Daoy (cell line): ENCODE data around the gene ADCY5. TPM values are rescaled to one million over a fixed set of nuclear protein-coding genes. Genes with fewer than 3 reads are reported as not detected.

Experiments used
- DNase-seq: peaks from one replicate; pipeline ENCODE4 v3.0.0-alpha.2; 2015; ENCODE audit warnings: low read depth
- total RNA-seq: library from RNA; depleted of rRNA; stranded (reverse); fragments of >200 nt; shearing (Covaris generic); gene quantifications from 2 replicates; pipeline ENCODE4 v1.2.3, GENCODE V29; 2014

Gene ADCY5
- total RNA-seq, 1 experiment from 2014 or later = 0.06 TPM

DNA sequence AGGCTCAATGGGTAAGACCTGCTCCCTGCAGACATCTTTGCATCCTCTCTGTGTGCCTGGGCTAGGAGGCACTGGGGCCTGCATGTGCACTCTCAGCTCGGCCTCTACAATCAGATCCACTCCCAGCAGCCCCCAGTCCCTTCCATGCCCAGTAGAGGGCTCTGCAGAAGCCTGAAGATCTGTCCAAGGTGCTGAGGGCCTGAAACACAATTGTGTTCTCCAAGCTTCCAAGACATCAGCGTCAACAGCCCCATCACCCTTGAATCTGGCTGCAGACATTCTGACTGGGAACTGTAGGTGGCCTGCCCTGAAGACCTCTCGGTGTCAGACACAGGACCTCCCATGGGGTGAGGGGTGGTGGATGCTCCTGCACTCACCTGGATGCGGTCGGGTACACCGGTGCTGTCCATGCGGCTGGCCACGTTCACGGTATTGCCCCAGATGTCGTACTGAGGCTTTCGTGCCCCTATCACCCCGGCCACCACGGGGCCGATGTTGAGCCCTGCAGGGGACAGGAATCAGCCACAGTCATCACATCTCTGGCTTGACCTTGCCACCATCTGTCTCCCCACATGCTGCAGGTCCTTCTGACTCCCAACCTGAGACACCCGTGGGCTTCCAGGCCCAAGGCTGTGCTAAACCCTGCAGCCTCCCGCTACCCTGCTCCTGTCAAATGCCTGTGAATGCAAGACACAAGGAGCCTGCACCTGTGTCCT lies 162.4 kb downstream of the ADCY5 start:
- DNase-seq = peak; percentile 71

DNA sequence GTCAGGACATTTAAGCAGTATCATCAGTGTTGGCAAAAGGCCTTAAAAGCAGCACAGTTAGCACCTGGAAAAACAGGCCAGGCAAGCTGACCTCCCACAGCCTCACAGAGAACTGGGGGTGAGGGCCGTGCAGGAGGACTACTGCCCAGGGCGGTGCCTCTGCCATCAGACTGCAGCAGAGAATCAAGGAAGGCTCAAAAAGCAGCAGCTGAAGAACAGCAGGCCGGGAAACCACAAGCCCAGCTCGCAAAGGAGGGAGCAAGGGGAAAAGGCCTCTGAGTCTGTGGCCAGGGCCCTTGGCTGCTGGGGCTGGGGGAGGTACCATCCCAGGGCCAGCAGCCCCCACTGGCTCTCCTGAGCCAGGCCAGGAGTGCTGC lies 163.0 kb downstream of the ADCY5 start:
- DNase-seq = no peak

DNA sequence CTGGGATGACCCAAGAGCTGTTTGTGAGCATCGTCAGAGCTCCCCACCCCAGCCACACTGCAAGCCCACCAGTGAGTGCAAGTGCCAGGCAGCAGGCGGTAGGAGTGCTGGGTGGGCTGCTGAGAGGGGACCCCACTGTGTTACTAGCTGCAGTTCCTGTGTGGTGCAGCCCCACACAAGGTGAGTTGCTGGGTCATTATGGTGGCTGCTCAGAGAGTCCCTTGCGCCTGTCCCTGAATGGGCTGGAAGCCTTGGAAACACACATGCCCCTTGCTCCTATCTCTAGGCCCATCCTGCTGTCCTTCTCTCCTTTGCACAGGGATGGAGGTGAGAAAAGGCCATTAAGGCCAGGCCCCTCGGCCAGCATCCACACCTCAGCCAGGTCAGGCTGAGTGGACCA lies 163.4 kb downstream of the ADCY5 start:
- no peak for DNase-seq

DNA sequence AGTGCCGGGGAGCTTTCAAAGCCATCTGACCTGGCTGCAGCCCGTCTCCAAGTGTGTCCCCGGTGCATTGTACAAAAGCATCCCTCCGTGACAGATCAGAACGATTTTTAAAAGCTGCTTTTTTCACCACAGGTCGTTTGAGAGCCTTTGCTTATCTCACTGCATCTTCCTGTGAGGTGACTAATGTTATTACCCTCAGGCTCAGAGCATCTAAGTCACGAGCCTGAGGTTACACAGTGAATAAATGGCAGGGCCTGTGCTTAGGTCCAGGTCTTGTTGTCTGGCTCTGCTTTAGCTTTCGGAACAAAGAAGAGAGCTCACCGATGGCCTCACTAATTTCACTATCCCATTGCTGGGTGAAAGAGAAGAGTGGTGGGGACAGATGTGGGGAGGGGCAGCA lies 163.8 kb downstream of the ADCY5 start:
- peak; percentile 35 for DNase-seq

DNA sequence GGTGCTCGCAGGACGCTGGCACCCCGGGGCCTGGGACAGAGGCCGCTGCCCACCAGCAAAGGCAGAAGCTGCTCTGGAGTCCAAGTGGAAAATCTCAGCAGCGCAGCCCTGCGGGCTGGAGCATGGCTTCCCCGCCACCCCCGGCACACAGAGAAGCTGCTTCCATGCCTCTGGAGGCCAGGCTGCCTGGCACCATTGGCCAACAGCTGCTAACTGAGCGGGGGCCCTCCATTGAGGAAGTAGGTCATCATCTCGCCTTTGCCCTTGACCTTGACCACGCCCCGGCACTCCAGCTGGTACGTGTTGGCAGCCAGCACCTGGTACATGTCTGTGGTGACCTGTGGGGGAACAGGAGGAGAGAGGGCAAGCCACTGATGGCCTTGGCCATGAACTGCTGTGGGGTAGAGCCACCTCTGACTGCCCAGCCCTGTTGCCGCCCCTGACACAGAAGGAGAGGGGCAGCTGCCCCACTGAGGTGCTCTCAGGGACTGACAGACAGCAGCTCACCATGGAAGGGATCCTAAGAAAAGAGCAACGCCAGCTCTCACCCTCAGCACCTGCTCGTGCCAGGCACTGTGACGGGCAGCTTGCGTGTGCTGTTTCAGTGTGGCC lies 164.4 kb downstream of the ADCY5 start:
- DNase-seq = no peak

DNA sequence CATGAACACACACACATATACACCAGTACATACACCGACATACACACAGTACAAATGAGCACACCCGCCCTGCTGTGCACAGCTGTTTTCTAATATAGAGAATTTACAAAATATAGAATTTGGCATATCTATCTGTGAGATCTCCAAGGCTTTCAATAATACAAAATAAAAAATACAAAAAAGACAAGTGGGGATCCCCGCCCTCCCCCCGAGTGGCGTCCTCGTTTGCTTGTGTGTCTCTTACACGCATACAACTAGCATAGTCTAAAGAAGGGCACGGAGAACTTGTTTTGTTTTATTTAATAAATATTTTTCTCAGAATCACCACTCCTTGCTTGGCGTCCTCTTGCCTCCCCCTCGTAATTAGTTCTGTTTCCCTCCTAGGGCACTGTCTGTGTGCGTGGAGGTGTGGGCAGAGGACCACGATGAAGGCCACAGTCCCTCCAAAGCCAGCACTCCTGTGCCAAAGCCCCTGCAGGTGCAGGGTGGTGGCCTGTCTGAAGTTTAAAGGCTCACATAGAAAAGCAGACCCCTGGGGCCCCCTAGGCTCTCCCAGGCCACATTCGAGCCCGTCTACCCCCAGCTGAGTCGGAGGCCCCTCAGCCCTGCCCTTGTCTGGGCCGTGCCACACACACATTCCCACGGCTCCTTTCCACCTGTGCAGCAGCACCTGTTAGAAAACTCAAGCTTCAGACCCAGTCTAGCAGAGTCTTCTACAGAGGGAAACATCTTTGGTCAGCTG lies 165.1 kb downstream of the ADCY5 start:
- DNase-seq = no peak

DNA sequence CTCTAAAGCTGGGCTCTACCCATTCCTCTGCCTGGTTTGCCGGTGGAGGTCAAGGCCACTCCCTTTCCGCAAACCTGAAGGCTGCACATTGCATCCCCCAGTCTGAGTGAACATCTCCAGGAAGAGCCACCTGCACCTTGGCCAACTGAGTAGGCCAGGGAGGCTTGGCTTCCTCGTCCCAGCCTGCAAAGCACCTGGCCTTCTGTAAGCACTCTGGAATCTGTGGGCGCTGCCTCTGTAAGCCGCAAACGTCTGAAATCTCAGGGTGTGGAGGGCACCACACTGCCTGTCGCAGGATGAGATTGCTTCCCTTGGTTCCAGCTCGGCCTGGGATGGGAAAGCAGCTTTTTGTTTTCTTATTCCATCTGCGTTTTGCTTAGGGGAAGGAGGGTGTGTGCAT lies 165.8 kb downstream of the ADCY5 start:
- DNase-seq = no peak

DNA sequence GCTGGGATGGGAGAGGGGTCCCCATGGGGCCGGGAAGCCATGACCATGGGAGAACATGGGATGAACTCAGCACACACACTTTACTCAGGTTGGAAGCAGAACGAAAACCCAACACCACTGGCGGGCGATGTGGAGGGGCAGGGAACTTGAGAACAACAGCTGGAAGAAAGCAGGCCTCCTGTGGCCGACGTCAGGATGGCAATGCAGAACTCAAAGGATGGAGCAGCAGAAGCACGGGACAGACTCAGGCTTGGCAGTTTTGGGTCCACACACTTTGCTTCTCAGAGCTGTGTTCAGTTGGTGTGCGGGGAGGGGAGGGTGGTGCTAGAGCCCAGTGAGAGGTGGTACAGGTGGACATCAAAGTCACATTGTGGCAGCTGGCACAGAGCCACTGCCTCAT lies 166.4 kb downstream of the ADCY5 start:
- DNase-seq = no peak

DNA sequence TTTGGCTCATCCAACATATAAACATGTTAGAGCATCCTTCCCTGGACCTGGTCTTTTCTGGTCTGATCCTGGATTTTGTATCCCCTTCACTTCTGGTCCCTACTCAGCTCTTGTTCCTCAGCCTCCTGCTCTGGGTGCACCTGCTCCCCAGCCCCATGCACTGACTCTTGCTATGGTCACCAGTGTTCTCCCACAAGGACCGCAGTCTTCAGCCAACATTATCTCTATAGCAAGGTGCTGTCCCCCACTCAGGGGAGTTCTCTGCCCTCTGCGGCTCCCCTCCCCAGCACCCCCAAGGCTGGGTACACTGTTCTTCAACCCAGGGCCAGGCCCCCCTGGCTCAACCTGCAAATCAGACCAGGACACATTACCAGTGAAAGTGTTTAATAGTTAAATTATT lies 167.0 kb downstream of the ADCY5 start:
- DNase-seq = no peak

DNA sequence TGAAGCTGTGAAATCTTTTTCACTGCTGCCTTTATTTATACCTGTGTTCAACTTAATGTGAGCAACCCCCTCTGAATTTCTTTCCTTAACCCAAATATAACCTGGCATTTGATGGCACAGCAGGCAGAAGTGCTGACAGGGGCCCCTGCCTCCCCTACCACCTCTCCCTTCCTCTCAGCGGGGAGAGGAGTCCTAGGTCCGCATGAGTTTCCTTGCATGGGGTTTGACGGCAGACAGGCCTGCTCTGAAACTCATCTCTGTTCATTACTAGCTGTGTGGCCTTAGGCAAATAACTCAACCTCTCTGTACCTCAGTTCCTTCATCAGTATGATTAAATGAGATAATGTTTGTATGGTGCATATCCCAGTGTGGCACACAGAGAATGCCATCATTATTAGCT lies 167.5 kb downstream of the ADCY5 start:
- no peak for DNase-seq

DNA sequence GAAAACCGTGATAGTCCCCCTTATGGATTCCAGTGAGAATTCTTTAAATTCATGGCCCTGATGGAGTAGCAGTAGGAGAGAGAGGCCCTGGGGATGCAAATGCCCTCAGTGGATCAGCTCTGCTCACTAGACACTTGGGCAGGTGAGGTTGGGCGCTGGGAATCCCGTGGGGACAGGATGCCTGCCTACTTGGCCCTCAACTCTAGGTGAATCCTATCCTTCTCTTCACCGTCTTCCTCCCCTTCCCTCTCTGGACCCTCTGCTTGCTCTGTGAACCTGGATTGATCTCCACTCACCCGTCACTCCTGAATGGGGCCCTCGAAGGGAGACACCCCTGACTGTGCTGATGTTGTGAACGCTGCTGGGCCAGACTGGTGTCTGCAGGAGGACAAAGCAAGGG lies 169.8 kb downstream of the ADCY5 start:
- DNase-seq = no peak

DNA sequence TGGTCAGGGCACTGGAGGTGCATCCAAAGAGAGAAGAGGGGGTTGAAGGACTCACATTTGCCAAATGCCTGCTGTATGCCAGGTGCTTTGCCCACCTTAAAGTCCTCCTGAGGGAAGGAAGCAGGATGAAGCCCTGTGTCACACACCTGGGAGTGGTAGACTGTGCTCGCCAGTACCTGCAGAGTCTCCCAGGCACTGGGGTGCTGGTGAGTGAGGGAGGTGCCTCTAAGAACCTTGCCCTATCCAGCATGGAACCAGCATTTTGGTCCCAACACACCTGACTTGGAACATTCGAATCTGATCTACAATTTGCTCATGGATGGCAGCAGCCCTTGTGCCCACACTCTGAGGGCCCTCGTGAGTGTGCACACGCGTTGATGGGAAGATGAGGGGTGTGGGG lies 170.4 kb downstream of the ADCY5 start:
- no peak for DNase-seq

DNA sequence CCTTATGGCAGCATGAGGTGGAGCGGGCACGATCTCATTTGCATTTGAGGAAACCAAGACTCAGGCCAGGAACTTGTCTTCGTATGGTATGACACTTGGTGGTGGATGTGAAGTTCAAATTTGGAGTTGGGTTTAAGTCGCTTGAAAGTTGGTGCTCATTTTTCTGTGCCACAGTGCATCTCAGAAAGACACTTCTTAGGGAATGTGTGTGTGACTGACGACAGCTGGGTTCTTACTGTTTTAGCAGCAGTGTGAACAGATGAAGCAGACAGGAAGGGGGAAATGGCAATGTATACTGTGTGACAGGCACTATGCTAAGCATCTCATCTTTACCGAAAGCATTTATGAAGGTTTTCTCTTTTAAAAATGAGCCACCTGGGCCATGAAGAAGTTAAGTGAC lies 171.8 kb downstream of the ADCY5 start:
- DNase-seq = no peak

DNA sequence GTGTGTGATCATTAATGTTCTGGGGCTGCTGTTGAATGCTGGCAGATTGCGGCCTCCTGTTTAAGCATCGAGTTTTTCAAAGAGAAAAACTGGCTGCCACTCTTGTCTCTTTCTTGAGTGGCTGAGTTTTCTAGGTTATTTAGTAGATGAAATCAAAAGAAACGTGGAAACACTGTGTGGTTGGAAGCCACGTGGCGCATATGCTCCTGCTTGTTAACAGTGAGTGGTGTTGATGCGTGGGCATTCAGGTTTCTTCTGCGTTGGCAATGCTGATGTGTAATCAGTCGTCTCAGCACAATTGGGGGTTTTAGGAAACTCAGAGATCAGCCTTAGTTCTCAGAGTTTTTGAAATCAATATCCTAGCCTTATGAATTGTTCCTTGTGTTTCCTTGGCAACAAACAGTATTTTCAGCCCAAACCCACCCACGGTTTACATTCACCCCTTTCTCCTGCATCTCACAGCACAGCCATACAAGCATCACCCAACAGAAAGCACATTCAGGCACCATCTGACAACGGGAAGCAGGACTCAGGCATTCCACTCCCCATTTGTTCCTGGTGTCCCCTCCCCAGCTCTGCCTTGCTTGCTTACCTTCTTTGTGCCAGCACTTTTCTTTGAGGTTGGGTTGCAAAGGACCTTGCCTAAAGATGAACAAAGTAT lies 172.4 kb downstream of the ADCY5 start:
- DNase-seq = no peak

DNA sequence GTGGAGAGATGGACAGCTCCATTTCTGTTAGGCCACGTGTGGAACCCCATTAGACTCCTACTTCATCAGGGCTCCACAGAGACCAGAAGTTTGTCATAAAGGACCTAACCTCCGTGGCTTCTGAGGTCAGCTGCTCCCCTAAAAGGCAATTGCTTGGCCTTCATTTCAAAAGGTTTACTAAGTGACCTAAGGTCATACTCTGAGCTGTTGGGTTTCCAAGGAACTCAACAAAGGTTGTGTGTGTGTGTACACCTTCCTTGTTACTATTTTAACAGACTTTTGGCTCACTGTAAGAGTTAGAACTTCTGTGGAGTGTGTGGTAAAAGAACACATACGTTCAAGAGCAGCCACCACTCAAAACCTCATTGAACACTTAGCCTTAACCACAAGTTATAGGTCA lies 173.2 kb downstream of the ADCY5 start:
- DNase-seq = no peak

DNA sequence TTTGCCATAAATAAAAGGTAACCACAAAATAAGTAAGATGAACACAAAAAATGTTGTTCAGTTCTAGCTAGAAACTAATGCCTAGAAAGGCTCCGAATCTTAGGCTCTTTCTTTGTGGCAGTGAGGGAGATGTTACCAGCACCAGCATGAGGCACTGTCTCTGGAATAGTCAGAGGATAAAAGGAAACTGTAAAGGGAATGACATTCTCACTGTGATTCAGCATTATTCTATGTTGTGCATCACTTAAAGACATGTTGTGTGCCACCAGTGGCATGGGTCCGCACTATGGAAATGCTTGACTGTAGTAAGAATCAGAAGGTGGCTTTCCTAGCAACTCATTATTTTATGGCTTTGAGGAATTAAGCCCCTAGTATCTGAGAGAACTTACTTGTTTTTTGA lies 176.3 kb downstream of the ADCY5 start:
- peak; percentile 26 for DNase-seq

DNA sequence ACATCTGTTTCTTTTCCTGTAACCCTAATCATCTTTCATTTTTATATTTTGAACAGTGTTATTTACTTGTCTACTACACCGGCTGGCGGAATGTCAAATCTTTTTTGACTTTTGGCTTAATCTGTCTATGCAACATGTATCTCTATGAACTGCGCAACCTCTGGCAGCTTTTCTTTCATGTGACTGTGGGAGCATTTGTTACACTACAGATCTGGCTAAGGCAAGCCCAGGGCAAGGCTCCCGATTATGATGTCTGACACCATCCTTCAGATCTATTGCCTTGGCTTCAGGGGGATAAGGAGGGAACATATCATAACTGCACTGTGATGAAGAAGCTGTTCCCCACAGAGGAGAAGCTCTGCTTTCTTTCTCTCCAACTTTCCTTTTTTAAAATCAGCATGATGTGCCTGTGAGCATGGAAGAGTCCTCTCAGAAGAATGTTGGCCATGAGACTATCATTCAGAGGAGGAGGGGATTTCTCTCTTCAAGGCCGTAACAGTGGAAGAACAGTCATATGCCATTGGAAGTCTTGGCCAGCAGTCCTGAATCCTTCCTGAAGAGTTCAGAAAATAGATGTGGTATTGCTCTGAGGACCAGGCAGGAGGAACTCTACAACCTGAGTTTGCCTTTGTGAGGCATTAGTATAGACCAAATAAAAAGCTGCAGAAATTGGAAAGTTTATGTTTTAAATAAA lies 177.3 kb downstream of the ADCY5 start:
- DNase-seq = no peak

DNA sequence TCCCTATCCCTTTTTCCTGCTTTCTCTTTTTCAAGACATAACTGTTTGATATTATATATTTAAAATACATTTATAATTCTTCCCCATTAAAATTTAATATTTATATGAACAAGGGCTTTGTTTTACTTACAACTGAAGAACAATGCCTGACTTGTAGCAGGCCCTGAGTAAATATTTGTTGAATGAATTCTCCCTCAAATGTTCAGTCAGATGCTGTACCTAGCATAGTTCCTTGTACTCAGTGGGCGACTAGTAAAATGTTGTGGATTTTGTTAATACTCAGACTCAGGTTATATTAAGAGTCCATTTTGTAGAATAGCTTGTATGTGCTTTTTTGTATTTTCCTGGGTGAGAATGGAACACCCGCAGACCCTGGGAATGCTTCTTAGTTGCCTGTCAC lies 178.1 kb downstream of the ADCY5 start:
- DNase-seq = no peak

DNA sequence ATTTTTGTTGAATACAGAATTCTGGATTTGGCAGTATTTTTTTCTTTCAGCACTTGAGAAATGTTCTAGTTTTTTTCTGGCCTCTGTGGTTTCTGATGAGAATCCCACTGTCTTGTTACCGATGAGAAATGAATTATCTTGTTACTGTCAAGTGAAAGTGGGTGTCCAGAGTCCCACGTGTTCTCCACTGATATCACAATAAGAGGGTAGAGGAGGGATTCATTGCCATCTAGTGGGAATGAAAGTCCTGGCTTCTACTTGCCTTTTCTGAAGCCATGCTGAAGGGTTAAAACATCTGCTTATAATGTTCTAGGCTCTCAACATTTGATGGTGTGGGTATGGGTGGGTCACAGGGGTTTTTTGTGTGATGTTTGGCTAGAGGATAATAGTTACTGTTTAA lies 181.1 kb downstream of the ADCY5 start:
- DNase-seq = no peak

DNA sequence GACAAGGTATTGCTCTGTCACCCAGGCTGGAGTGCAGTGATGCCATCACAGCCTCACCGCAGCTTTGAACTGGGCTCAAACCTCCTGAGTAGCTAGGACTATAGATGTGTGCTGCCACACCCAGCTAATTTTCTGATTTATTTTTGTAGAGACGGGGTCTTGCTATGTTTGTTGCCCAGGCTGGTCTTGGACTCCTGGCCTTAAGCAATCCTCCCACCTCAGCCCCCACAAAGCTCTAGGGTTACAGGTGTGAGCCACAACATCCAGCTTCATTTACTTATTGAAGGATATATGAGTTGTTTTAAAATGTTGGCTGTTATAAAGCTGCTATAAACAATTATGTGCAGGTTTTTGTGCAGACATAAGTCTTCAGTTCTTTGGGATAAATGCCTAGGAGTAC lies 184.9 kb downstream of the ADCY5 start:
- no peak for DNase-seq

DNA sequence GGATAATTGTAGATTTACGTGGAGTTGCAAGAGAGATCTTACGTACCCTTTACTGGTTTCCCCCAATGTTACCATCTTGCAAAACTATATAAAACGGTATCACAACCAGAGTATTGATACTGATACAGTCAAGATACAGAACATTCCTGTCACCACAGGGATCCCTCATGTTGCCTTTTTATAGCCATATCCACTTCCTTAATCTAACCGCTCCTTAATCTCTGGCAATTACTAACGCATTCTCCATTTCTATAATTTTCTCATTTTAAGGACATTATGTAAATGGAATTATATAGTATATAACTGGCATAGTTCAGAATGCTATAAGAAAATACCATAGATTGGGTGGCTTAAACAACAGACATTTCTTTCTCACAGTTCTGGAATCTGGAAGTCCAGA lies 186.0 kb downstream of the ADCY5 start:
- DNase-seq = no peak

DNA sequence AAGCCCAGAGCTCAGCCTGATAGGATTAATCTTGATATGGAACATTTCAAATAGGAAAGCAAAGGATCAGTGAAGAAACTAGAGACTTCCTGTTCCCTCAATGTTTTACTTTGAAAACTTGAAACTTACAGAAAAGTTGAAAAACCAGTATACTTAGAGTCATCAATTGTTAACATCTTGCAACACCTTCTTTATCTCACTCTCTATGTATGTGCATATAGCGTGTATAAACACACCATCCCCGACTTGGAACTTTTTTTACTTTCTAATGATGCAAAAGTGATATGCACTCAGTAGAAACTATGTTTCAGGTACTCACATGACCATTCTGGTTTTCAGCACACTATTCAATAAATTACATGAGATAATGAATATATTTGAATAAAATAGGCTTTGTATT lies 186.7 kb downstream of the ADCY5 start:
- no peak for DNase-seq
